HEK293 (cell line): ENCODE data around the gene NEURL2.

Experiments
- ATF2 ChIP-seq: fragments of 450-650 bp; formaldehyde crosslinking; IDR thresholded peaks from 2 replicates; pipeline ENCODE4 v1.5.1; 2016; ENCODE audit warnings: missing biosample characterization, missing genetic modification characterization, low read depth
- KLF10 ChIP-seq: fragments of 450-650 bp; IDR thresholded peaks from 2 replicates; pipeline ENCODE4 v1.5.1; 2018; ENCODE audit warnings: missing biosample characterization, mild to moderate bottlenecking, missing genetic modification characterization
- OVOL3 ChIP-seq: fragments of 450-650 bp; formaldehyde crosslinking; IDR thresholded peaks from 2 replicates; pipeline ENCODE4 v1.5.1; 2016; ENCODE audit warnings: missing biosample characterization, missing genetic modification characterization
- SALL2 ChIP-seq: fragments of 450-650 bp; formaldehyde crosslinking; IDR thresholded peaks from 2 replicates; pipeline ENCODE4 v1.5.0; 2017; ENCODE audit warnings: missing biosample characterization, mild to moderate bottlenecking, missing genetic modification characterization, borderline replicate concordance
- YY1 ChIP-seq: fragments of 450-650 bp; formaldehyde crosslinking; IDR thresholded peaks from 2 replicates; pipeline ENCODE4 v1.5.1; 2018; ENCODE audit warnings: missing biosample characterization, missing genetic modification characterization
- TF ChIP-seq, protein P1 (sequence below): fragments of 450-650 bp; formaldehyde crosslinking; IDR thresholded peaks from 2 replicates; pipeline ENCODE4 v1.5.1; 2016; ENCODE audit warnings: missing biosample characterization, missing genetic modification characterization

- TF ChIP-seq KLF10 (tag by site-specific recombination): no peak
- TF ChIP-seq ATF2 (tag by site-specific recombination): no peak
- TF ChIP-seq, protein P1, sequence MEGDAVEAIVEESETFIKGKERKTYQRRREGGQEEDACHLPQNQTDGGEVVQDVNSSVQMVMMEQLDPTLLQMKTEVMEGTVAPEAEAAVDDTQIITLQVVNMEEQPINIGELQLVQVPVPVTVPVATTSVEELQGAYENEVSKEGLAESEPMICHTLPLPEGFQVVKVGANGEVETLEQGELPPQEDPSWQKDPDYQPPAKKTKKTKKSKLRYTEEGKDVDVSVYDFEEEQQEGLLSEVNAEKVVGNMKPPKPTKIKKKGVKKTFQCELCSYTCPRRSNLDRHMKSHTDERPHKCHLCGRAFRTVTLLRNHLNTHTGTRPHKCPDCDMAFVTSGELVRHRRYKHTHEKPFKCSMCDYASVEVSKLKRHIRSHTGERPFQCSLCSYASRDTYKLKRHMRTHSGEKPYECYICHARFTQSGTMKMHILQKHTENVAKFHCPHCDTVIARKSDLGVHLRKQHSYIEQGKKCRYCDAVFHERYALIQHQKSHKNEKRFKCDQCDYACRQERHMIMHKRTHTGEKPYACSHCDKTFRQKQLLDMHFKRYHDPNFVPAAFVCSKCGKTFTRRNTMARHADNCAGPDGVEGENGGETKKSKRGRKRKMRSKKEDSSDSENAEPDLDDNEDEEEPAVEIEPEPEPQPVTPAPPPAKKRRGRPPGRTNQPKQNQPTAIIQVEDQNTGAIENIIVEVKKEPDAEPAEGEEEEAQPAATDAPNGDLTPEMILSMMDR (tag by site-specific recombination): no peak
- TF ChIP-seq YY1 (tag by site-specific recombination): no peak
- no peak for TF ChIP-seq SALL2 (tag by site-specific recombination)
- no peak for TF ChIP-seq OVOL3
Observed at GRCh38 chr20:45850926-45851325, 40.1 kb downstream of the NEURL2 start.
